Choroid plexus epithelial cell (primary cell): Measurements from ENCODE around the gene CCDC178.
A peak's percentile ranks its signal among the peaks of the same experiment; 100 is the strongest.
"Not testable (repeated sequence)": the region's sequence is repeated elsewhere in the genome, so short reads cannot be mapped to it uniquely, and the experiment has no call there.

Source experiments
- DNase-seq: peaks from one replicate; pipeline ENCODE4 v3.0.0-alpha.2; 2010; ENCODE audit warnings: low read depth
- H3K4me3 ChIP-seq: 2 replicates; pipeline ENCODE4 v1.5.1; 2011; ENCODE audit warnings: low read depth, mild to moderate bottlenecking, control low read depth, low read length, moderate library complexity
- CTCF ChIP-seq: conservative IDR thresholded peaks from 2 replicates; pipeline ENCODE4 v1.5.1; 2011; ENCODE audit warnings: low read depth, mild to moderate bottlenecking, control low read depth, inconsistent platforms, low read length, moderate library complexity

Gene CCDC178

DNA sequence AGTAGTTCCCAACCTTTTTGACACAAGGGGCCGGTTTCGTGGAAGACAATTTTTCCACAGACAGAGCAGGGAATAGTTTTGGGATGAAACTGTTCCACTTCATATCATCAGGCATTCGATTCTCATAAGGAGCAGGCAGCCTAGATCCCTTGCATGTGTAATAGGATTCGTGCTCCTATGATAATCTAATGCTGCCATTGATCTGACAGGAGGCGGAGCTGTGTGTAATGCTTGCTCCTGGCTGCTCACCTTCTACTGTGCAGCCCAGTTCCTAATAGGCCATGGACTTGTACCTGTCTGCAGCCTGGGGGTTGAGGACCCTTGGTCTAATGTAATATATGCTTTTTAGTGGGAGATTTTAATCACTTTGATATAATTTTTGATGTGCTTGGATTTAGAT lies 479.0 kb downstream of the CCDC178 start:
- no peak for DNase-seq
- no peak overlapping the region for H3K4me3 ChIP-seq
- no peak for TF ChIP-seq CTCF

DNA sequence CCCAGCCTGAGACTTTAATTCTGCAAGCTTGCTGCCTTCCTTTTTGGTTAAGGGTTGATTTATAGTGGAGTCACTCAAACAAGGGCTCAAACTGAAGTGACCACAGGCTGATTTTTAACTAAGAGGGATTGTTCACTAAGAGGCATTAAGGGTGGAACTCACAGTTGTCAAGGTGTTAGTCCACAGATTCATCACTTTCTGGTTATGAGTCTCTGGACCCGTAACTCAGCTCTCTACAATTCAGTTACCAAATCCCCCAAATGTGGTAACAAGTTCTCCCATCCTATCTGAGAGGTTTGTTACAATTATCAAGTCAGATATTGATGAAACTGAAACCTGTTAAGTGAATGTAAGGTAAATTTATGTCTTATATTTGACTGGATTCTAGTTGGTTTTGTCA lies 481.8 kb downstream of the CCDC178 start:
- no peak for DNase-seq
- H3K4me3 ChIP-seq, result no peak overlapping the region
- TF ChIP-seq CTCF, result no peak

- peak overlapping the region; percentile 14 for H3K4me3 ChIP-seq
- peak; percentile 91 for DNase-seq
- peak; percentile 93 for TF ChIP-seq CTCF
These were observed 483.8 kb downstream of the CCDC178 start for GRCh38 chr18:32956591-32957315.

- not testable (repeated sequence) for H3K4me3 ChIP-seq, DNase-seq
These were observed 488.2 kb downstream of the CCDC178 start for GRCh38 chr18:32952318-32952717.

DNA sequence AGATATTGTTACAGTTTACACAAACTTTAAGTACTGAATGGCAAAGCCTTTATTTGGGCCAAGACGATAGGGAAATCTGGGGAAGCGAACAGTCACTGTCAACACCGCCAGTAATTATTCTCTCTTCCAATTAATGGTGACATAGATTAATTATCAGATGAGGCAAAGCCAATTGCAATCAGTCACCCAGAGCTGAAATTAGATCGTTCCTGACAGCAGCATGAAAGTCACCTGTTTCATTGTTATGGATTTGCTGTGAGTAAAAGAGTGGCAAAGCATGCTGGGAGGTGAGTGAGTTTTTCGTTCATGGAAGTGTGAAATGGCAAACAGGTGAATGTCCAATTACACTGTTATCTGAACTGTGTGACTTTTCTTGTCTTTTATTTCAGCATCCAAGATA lies 502.9 kb downstream of the CCDC178 start:
- H3K4me3 ChIP-seq, result no peak overlapping the region
- no peak for TF ChIP-seq CTCF
- DNase-seq, result no peak

DNA sequence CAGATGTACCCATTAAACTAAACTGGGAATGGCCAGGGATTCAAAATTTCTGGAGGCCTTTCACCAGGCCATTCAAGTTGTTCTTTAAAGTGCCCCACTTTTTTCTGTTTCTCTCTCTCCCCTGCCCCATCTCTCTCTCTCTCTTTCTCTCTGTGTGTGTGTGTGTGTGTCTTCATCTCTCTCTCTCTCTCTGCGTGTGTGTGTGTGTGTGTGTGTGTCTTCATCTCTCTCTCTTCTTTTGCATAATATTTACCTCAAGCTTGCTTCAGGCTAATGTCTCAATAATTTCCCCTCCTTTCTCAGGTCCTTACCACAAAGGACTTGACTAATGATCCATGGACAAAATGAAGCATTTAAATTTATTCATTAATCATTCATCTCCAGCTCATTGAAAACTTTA lies 503.5 kb downstream of the CCDC178 start:
- no peak overlapping the region for H3K4me3 ChIP-seq
- TF ChIP-seq CTCF, result no peak
- peak; percentile 12 for DNase-seq

DNA sequence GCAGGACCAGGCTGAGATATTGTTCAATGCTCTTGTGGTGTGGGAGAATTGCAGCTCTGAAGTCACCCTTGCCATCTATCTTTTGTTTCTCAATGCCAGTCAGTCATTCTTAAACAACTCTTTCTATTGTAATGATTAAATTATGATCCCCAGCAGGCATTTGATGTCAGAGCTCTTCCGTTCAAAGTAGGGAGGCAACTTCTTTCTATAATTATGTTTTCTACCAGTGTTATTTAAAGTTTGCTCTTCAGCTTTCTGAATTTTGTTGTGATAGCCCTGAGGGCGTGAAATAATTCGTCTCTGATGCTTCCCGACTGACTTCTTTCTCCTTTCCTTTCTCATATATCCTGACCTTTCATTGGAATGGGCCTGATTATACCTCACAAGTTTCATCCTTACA lies 506.3 kb downstream of the CCDC178 start:
- H3K4me3 ChIP-seq, result no peak overlapping the region
- no peak for DNase-seq
- TF ChIP-seq CTCF, result no peak
